Liver (tissue), 3 donors: ENCODE data around the gene NMB.
A peak's percentile ranks its signal among the peaks of the same experiment; 100 is the strongest.

Experiments
- CTCF ChIP-seq: fragments of 150-350 bp; IDR thresholded peaks from 2 replicates; pipeline ENCODE4 v1.5.1; 2017; ENCODE audit warnings: improper control_type of control experiment, low read depth, low read length; ENCODE audit not compliant: missing input control
- RAD21 ChIP-seq, 2 donors: IDR thresholded peaks; 2 replicates each; pipeline ENCODE4 v1.6.1; 2016; ENCODE audit warnings: antibody characterized with exemption in 2 of 2, mild to moderate bottlenecking in 2 of 2
- RXRA ChIP-seq, 2 donors: IDR thresholded peaks; 2 replicates each; pipeline ENCODE4 v1.6.1; 2017 to 2018; ENCODE audit warnings: antibody characterized with exemption in 2 of 2, mild to moderate bottlenecking in 1 of 2
- SP1 ChIP-seq: IDR thresholded peaks from 2 replicates; pipeline ENCODE4 v1.6.1; 2018; ENCODE audit warnings: antibody characterized with exemption, mild to moderate bottlenecking
- YY1 ChIP-seq: IDR thresholded peaks from 2 replicates; pipeline ENCODE4 v1.6.1; 2016; ENCODE audit warnings: antibody characterized with exemption, mild to moderate bottlenecking
- TF ChIP-seq, protein P1 (sequence below): IDR thresholded peaks from 2 replicates; pipeline ENCODE4 v1.6.1; 2016; ENCODE audit warnings: antibody characterized with exemption, mild to moderate bottlenecking
- donor health status: healthy.
- donor health status: healthy.

DNA sequence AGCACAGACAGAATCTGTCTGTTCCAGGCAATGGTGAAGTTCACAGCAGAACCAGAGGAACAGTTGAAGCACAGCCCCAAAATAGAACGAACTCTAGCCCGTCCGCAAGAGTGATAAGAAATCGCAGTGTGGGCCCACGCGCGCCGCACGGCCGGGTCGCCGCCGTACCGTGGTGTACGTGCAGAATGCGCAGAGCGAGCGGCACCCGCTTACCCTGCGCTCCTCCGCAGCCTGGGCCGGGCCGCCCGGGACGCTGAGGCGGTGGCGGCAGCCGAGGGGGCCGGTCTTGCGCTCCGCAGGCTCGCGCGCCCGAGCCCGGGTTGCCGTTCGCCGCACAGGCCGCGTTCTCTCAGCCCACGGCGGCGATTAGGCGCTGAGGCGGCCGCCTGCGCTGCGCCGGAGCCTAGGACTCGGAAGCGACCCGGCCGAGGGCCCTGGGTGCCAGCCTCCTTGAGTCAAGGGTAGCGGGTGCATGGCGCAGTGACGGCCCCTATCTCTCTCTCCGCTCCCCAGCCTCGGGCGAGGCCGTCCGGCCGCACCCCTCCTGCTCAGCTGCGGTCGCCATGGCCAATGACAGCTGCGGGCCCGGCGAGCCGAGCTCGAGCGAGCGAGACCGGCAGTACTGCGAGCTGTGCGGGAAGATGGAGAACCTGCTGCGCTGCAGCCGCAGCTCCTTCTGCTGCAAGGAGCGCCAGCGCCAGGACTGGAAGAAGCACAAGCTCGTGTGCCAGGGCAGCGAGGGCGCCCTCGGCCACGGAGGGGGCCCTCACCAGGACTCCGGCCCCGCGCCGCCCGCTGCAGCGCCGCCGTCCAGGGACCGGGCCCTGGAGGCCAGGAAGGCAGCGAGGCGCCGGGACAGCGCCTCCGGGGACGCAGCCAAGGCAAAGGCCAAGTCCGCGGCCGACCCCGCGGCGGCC lies 24.4 kb downstream of the NMB start:
- TF ChIP-seq RAD21 (IDR thresholded peaks at IDR 0.05) (no peak), SP1 (peak; percentile 13), CTCF (no peak), RXRA (IDR thresholded peaks at IDR 0.05) (no peak), YY1 (peak; percentile 60)
- TF ChIP-seq, protein P1, sequence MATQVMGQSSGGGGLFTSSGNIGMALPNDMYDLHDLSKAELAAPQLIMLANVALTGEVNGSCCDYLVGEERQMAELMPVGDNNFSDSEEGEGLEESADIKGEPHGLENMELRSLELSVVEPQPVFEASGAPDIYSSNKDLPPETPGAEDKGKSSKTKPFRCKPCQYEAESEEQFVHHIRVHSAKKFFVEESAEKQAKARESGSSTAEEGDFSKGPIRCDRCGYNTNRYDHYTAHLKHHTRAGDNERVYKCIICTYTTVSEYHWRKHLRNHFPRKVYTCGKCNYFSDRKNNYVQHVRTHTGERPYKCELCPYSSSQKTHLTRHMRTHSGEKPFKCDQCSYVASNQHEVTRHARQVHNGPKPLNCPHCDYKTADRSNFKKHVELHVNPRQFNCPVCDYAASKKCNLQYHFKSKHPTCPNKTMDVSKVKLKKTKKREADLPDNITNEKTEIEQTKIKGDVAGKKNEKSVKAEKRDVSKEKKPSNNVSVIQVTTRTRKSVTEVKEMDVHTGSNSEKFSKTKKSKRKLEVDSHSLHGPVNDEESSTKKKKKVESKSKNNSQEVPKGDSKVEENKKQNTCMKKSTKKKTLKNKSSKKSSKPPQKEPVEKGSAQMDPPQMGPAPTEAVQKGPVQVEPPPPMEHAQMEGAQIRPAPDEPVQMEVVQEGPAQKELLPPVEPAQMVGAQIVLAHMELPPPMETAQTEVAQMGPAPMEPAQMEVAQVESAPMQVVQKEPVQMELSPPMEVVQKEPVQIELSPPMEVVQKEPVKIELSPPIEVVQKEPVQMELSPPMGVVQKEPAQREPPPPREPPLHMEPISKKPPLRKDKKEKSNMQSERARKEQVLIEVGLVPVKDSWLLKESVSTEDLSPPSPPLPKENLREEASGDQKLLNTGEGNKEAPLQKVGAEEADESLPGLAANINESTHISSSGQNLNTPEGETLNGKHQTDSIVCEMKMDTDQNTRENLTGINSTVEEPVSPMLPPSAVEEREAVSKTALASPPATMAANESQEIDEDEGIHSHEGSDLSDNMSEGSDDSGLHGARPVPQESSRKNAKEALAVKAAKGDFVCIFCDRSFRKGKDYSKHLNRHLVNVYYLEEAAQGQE = no peak
